ENCODE results near the gene LDLR.

- TF ChIP-seq CTCF (conservative IDR thresholded peaks at IDR 0.05; ENCODE audit: low read depth, low read length) (no peak), EZH2 (IDR thresholded peaks at IDR 0.05; ENCODE audit: borderline replicate concordance, low read depth, low read length, poor library complexity, severe bottlenecking) (no peak)
These were observed 35.1 kb upstream of the LDLR start for GRCh38 chr19:11054200-11054599.

All from A673 (cell line).